HG02678 (cell line): ENCODE results near the gene ADAP2.
"Not testable (repeated sequence)": the region's sequence is repeated elsewhere in the genome, so short reads cannot be mapped to it uniquely, and the experiment has no call there.

Source experiments
- ATAC-seq: cut with Tn5 transposase; IDR thresholded peaks from one replicate; pipeline ENCODE4 v1.9.1; 2021; ENCODE audit warnings: mild to moderate bottlenecking, moderate library complexity; ENCODE audit not compliant: unreplicated experiment

The ADAP2 gene

DNA sequence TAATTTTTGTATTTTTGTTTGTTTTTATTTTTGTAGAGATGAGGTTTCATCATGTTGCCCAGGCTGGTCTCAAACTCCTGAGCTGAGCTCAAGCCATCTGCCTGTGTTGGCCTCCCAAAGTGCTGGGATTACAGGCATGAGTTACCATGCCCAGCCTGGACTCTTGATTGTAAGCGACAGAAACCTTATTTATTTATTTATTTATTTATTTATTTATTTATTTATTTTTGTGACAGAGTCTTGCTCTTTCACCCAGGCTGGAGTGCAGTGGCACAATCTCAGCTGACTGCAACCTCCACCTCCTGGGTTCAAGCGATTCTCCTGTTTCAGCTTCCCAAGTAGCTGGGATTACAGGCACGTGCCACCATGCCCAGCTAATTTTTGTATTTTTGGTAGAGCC is 8.1 kb downstream of the ADAP2 start:
- ATAC-seq: not testable (repeated sequence)

DNA sequence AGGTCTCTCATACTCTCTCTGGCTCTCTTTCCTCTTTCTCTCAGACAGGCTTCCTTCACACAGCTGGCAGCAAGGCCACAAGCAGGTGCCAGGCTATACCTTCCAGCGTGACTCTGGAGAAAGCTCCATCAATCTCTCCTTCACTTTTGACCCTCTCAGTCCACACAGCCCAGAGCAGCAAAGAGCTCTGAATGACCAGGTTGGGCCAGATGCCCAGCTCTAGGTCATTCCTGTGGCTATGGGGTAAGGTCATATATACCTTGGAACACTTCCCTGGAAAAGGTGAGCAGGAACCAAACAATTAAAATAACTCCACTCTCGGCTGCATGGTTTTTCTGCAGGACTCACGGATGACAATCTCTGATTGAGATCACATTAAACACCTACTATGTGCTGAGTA is 8.8 kb downstream of the ADAP2 start:
- ATAC-seq: no peak

GRCh38 chr17:30931582-30931981 is 9.8 kb downstream of the ADAP2 start:
- not testable (repeated sequence) for ATAC-seq

DNA sequence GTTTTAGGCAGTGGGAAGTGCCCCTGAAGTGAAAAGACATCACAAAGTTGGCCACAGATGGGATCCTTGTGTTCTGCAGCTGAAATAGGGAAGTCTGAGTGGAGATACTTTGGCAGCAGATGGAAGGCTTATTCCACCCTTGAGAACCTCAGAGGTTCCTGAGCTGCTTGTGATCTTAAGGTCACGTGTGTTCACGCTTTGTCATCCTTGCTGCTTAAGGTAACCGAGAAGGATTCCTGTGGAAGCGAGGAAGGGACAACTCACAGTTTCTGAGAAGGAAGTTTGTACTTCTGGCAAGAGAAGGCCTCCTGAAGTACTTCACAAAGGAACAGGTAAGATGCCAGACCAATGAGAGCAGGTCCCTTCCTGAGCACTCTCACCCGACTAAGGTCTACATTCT is 12.2 kb downstream of the ADAP2 start:
- ATAC-seq: no peak

- no peak for ATAC-seq
These were observed 17.4 kb downstream of the ADAP2 start for GRCh38 chr17:30939051-30939689.

GRCh38 chr17:30942308-30943079 is 20.7 kb downstream of the ADAP2 start:
- ATAC-seq: no peak

GRCh38 chr17:30947796-30948195 is 26.1 kb downstream of the ADAP2 start:
- no peak for ATAC-seq

DNA sequence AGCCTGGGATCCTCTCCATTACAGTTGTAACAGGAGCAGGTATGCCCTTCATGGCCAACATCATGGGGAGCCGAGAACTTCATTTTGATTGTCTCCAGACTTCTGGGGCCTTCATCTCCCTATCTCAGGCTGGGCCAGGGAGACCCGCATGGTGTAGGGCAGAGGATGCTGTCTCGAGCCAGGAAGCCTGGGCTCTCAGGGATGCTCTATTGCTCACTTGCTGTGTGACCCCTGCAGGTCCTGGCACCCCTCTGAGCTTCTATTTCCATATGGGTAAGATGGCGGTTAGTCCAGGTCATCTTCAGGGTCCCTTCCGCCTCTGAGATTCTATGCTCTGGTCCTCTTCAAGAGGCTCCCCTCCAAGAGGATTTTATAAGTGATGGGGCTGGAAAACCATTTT is 28.4 kb downstream of the ADAP2 start:
- no peak for ATAC-seq

DNA sequence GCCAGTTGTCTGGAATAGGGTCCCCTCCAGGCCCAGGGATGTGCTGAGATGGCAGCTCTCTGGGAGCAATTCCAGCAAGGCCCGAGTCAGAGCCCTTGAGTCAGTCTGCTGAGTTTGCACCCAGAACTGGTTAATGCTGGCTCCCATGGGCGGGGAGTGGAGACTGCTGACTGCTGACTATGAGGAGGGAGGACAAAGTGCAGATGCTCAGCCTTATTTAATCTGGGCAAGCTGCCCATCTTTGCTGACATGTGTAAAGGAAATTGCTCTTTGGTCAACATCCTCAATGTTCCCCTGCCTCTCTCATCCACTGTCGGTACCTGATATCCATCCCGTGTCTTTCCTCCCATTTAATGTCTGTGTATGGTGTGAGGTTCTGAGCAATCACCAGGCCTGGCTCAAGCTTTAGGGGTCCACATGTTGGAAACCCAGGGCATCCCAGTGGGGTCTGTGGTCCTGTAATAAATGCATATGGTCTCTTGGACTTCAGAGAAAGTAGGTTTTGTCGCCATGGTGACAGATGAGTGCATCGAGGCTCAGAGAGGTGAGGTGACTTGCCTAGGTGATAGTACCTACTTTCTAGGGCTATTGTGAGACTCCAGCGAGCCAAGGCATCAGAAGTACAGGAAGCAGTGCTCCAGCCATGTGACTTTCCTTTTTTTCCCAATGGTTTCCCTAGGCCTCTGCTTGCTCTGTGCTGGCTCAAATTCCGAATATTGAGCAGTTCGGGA is 29.1 kb downstream of the ADAP2 start:
- ATAC-seq: no peak

DNA sequence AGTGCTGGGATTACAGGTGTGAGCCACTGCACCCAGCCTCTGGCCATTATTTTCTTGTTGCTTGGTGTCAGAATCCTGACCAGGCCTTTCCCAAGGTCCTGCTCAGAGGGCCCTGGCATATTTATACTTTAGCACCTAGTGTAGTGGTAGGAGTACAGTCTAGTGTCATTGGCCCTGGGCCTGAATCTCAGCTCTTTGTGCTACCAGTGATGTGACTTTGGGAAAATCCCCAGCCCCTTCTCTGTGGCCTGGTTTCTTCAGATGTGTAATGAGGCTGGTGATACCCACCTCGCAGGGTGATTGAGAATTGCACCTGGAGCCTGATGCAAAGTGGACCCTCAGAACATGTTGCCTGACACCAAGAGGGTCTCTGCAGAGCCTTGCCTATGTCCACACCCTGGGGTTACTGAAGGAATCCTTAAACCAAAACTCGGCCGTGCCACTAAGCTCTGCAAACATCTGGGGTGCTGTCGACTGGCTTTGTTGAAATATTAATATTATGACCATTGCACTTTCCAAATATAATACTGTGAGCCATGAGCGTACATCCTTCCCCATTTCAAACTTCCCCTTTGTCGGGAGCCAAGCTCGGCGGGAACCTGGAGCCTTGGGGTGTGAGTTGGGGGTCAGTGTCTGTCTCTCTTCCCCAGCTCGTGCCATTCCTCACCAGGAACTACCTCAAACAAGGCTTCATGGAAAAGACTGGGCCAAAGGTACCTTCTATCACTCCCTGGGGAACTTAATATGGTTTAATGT is 31.1 kb downstream of the ADAP2 start:
- ATAC-seq: no peak

DNA sequence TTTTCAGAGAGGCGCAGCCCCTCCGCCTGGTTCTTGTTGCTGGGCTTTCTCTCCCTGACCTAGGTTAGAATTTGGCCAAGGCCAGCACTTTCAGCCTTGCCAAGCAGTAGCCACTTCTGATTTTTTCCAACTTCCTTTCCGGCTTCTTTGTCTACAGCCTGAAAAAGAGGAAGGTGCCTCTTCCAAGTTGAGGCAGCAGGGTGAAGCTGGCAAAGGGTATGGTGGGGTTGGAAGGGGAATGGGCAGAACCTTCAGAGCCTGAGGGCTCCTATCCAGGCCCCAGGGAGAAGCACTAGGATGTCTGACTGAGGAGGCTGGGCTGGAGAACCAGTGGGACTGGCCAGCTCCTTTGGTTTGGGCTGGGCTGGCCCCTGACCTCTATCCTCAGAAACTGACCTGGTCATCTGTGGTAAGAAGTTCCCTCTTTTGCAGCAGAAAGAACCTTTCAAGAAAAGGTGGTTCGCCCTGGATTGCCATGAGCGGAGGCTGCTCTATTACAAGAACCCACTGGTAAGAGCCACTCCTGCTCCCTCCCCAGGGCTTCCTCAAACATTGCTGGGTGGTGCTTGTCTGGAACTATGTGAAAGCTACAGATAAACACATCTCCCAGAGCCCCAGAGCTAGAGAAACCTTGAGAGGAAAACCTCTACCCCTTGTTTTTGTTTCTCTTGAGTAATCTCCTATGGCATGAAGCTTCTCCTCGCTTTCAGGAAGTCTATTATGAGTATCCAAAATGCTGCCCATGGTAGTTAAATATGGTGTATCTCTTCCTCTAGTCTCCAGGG is 32.5 kb downstream of the ADAP2 start:
- ATAC-seq: no peak

DNA sequence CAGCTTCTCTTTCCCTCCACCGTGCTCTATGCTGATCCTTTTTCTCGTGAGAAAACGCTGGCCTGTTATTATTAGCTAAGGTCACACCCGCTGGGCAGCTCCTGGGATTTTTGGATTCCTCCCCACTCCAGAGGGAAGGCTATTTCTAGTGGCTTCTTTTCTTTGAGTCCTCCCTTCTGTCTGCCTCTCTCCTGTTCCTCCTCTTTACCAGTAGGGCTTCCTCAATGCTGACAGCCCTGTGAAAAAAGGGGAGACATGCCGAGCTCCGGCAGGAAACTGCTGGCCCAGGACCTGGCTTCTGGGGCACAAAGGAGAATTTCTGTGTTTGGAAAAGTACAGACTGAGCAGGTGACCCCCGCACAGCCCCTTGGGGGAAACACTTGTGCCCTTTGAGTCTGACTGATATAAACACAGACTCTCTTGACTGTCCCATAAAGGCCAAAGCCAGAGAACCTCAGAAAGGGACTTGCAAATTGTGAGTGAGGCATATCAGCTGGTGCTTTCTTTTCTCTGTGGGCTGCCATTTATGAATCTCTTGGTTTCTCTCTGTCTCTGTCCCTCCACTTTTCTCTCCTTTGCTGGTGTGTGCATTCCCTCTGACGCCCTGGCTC is 35.1 kb downstream of the ADAP2 start:
- no peak for ATAC-seq

DNA sequence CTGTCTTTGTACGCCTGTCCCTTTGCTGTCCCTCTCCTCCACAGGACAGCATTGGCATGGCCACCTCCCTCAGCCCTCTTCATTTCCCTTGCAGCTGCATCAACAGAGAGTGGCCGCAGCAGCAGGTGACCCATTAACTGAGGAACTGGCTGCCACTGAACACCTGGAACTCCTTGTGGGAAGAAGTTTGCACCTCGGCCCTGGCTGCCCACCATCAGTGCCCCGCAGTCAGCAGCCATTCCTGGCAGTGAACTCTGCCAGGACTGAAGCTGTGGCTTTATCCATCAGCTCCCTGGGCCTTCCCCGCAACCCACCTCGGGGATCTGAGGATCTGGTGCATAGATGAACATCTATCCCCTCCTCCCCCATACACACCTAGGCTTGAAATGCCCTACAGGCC is 36.0 kb downstream of the ADAP2 start:
- no peak for ATAC-seq

DNA sequence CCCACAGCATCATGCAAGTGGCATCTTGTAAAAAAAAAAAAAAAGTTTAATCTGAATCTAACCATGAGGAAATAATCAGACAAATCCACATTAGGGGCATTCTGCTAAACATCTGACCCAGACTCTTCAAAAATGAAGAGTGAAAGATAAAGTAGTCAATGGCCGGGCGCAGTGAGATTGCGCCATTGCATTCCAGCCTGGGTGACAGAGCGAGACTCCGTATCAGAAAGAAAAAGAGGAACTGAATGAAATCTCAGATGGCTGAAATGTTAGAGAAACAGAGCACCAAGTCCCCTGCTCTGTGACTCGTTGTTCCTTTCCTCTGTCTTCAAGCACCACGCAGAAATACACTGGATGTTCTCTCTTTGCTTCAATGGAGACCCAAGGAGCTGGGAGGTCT is 36.4 kb downstream of the ADAP2 start:
- ATAC-seq: no peak

DNA sequence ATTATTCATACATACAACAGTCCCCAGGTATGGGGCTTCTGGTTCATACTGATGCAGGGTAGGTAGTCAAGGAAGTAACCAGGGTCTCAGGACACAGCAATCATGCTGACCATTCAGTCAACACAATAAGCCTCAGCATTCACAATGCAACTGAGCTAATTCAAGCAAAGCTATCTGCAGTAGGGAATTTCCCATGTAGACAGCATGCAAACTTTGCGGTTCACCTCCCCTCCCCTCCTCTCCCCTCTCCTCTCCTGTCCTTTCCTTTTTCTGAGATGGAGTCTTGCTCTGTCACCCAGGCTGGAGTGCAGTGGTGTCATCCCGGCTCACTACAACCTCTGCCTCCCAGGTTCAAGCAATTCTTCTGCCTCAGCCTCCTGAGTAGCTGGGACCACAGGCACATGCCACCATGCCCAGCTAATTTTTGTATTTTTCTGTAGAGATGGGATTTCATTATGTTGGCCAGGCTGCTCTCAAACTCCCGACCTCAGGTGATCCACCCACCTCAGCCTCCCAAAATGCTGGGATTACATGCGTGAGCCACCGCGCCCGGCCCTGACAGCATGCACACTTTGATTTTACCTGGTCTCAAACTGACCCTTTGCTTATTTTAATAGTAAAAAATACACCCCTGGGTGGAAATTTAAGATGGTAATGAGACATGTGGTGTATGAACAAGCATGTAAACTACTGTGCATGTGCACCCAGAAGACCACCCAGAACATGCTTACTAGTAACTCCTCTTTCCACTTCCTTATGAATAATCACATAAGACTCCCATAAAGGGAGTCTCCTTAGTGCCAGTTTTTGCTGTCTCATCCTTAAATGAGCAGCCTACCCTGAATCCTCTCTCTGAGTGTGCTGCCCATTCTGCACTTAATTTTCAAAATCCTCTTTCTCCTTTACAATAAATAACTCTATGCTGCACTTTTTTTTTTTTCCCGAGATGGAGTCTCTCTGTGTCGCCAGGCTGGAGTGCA is 39.8 kb downstream of the ADAP2 start:
- no peak for ATAC-seq

DNA sequence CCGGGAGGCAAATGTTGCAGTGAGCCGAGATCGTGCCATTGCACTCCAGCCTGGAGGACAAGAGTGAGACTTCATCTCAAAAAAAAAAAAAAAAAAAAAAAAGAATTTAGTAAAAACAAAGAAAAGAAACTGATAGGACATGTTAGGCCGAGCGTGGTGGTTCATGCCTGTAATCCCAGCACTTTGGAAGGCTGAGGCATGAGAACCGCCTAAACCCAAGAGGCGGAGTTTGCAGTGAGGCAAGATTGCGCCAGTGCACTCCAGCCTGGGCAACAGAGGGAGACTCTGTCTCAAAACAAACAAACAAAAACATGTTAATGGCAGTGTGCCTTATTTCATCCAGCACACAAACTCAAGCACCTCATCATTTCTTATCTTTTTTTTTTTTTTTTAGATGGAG is 42.6 kb downstream of the ADAP2 start:
- ATAC-seq: not testable (repeated sequence)

DNA sequence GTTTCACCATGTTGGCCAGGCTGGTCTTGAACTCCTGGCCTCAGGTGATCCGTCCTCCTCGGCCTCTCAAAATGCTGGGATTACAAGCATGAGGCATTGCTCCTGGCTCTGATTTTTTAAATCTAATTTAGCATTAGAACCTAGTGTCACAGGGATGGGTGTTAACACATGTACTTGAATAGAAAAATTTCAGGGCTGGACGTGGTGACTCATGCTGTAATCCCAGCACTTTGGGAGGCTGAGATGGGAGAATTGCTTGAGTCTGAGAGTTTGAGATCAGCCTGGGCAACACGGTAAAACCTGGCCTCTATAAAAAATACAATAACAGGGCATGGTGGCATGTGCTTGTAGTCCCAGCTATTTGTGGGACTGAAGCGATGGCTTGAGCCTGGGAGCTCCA is 43.1 kb downstream of the ADAP2 start:
- no peak for ATAC-seq

DNA sequence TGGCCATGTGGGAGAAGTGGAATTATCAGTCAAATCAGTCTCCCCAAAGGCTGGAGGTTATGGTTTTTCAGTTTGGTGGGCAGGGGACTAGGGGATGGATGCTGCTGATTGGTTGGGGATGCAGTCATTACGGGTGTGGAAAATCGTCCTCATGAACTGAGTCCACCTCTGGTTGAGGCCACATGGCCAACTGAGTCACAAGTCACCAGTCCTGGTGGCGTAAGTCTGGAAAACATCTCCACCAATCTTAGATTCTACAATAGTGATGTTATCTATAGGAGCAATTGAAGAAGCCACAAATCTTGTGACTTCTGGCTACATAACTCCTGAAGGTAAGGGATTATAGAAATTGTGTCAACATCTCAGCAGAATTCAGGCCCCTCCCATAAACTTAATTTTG is 43.9 kb downstream of the ADAP2 start:
- no peak for ATAC-seq

DNA sequence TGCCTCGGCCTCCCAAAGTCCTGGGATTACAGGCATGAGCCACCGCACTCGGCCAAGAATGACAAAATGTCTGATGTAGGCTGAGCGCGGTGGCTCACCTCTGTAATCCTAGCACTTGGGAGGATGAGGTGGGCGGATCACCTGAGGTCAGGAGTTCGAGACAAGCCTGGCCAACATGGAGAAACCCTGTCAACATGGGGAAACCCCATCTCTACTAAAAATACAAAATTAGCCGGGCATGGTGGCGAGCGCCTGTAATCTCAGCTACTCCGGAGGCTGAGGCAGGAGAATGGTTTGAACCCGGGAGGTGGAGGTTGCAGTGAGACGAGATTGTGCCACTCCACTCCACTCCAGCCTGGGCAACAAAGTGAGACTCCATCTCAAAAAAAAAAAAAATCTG is 46.2 kb downstream of the ADAP2 start:
- ATAC-seq: not testable (repeated sequence)
